ENCODE measurements around the gene CCSER1. TPM values are rescaled to one million over a fixed set of nuclear protein-coding genes. Genes with fewer than 3 reads are reported as not detected.

The CCSER1 gene
- polyA plus RNA-seq, 3 donors, result 0.09 to 0.75 (median 0.13) TPM

DNA sequence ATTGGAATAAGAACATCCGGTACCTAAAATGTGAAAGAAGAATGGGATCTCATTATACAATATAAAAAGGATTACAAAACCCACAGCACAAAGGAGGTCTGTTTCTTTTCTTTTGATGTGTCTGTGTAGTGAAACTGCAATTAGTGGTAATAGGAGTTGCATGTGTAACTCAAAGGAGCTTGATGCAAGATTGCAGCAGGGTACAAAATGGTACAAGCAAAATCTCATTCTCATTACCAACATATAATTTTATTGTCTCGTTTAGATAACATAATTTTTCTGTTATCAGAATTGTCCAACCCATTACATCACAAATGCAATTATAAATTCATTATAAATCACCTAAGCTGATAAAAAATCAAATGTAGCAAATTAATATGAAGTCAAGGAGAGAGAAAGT is 47.1 kb upstream of the CCSER1 start:
- Histone ChIP-seq H3K4me2 (replicated peaks; ENCODE audit: extremely low read depth, low read length, poor library complexity, severe bottlenecking) (no peak overlapping the region), H3K4me1 (ENCODE audit: control insufficient read depth in 1 of 2, insufficient read depth in 2 of 2, low read length in 2 of 2) (peaks cover 17 to 19% of the 10 kb centered on the region in 2 donors), H3K9me3 (replicated peaks in 1 of 2; ENCODE audit: control insufficient read depth in 1 of 2, insufficient read depth in 1 of 2, low read length in 2 of 2) (no peaks in the 10 kb centered on the region), H3K27me3 (ENCODE audit: control insufficient read depth in 2 of 2, insufficient read depth in 2 of 2, low read length in 2 of 2) (no peaks in the 10 kb centered on the region), H3K36me3 (replicated peaks in 1 of 2; ENCODE audit: control insufficient read depth in 1 of 2, insufficient read depth in 2 of 2, low read length in 2 of 2) (no peaks in the 10 kb centered on the region), H3K4me3 (replicated peaks in 1 of 3; ENCODE audit: low read depth in 2 of 3, low read length in 3 of 3) (no peak overlapping the region), H2AFZ (ENCODE audit: insufficient read depth, low read depth, low read length, poor library complexity, severe bottlenecking) (no peak overlapping the region), H3K27ac (ENCODE audit: low read depth in 1 of 2, low read length in 2 of 2) (no peak overlapping the region), H3K79me2 (ENCODE audit: insufficient read depth, low read length) (no peaks in the 10 kb centered on the region), H3K9ac (ENCODE audit: insufficient read depth, low read length, poor library complexity, severe bottlenecking) (no peak overlapping the region), H4K20me1 (ENCODE audit: insufficient read depth, low read length) (no peaks in the 10 kb centered on the region)
- peaks cover 0 to 2% (median 0%) of the 10 kb centered on the region in 7 donors for H3K9me3 Mint-ChIP-seq
- DNase-seq, result no peak
- H3K4me1 Mint-ChIP-seq, result peaks cover 14% of the 10 kb centered on the region
- intact Hi-C loops (cut with micrococcal nuclease), result no loop called here
- no peak overlapping the region for H3K27ac Mint-ChIP-seq
- peaks cover 0 to 4% (median 1%) of the 10 kb centered on the region in 3 donors for H3K27me3 Mint-ChIP-seq (ENCODE audit: low read depth in 3 of 3)
- TF ChIP-seq, protein P1, sequence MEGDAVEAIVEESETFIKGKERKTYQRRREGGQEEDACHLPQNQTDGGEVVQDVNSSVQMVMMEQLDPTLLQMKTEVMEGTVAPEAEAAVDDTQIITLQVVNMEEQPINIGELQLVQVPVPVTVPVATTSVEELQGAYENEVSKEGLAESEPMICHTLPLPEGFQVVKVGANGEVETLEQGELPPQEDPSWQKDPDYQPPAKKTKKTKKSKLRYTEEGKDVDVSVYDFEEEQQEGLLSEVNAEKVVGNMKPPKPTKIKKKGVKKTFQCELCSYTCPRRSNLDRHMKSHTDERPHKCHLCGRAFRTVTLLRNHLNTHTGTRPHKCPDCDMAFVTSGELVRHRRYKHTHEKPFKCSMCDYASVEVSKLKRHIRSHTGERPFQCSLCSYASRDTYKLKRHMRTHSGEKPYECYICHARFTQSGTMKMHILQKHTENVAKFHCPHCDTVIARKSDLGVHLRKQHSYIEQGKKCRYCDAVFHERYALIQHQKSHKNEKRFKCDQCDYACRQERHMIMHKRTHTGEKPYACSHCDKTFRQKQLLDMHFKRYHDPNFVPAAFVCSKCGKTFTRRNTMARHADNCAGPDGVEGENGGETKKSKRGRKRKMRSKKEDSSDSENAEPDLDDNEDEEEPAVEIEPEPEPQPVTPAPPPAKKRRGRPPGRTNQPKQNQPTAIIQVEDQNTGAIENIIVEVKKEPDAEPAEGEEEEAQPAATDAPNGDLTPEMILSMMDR (IDR thresholded peaks at IDR 0.05), result no peak
- no peak overlapping the region for H3K4me3 Mint-ChIP-seq
- no peaks in the 10 kb centered on the region for H3K36me3 Mint-ChIP-seq
- whole genome bisulfite sequencing (ENCODE audit: insufficient coverage), result no CpG with 5 or more reads among the region's 2 CpGs

DNA sequence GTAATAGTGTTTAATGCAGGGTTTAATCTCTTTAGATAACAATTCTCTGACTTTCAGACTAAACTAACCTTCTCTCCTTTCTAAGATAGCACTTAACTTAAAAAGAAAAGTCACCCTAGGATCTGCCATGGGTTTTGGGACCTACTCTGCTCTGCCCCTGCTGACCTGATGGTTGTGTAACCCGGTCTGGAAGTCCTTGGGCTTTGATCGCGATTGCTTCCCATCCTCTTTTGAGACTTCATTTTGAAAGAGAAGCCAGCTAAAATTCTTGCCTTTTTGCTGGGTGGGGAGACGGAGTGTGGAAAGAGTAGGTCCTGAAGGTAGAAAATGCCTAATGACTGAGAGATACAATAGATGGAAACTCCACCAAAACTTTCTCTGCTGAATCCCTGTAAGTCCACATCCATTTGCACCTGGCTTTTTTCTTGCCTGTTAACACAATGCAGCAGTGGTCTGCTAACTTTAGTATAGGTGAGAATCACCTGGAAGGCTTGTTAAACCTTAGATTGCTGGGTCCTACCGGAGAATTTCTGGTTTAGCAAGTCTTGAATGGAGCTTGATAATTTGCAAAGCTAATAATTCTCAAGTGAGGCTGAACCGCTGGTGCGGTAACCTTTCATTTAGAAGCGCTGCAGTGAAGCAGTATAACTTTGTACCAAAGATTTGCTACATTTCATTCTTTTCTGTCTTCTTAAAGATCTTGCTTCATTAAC is 45.6 kb upstream of the CCSER1 start:
- Mint-ChIP-seq H3K4me3 (no peak overlapping the region), H3K27ac (peak overlapping the region in 1 of 7 donors; percentile 12), H3K36me3 (no peaks in the 10 kb centered on the region), H3K4me1 (peaks cover 9% of the 10 kb centered on the region), H3K9me3 (peaks cover 0 to 2% (median 0%) of the 10 kb centered on the region in 7 donors), H3K27me3 (ENCODE audit: low read depth in 3 of 3) (no peaks in the 10 kb centered on the region)
- Histone ChIP-seq H4K20me1 (ENCODE audit: insufficient read depth, low read length) (no peaks in the 10 kb centered on the region), H3K79me2 (ENCODE audit: insufficient read depth, low read length) (no peaks in the 10 kb centered on the region), H3K36me3 (replicated peaks in 1 of 2; ENCODE audit: control insufficient read depth in 1 of 2, insufficient read depth in 2 of 2, low read length in 2 of 2) (no peaks in the 10 kb centered on the region), H2AFZ (ENCODE audit: insufficient read depth, low read depth, low read length, poor library complexity, severe bottlenecking) (no peak overlapping the region), H3K9me3 (replicated peaks in 1 of 2; ENCODE audit: control insufficient read depth in 1 of 2, insufficient read depth in 1 of 2, low read length in 2 of 2) (no peaks in the 10 kb centered on the region), H3K9ac (ENCODE audit: insufficient read depth, low read length, poor library complexity, severe bottlenecking) (no peak overlapping the region), H3K4me1 (ENCODE audit: control insufficient read depth in 1 of 2, insufficient read depth in 2 of 2, low read length in 2 of 2) (peaks cover 10 to 14% of the 10 kb centered on the region in 2 donors), H3K27me3 (ENCODE audit: control insufficient read depth in 2 of 2, insufficient read depth in 2 of 2, low read length in 2 of 2) (no peaks in the 10 kb centered on the region), H3K4me2 (replicated peaks; ENCODE audit: extremely low read depth, low read length, poor library complexity, severe bottlenecking) (no peak overlapping the region), H3K4me3 (replicated peaks in 1 of 3; ENCODE audit: low read depth in 2 of 3, low read length in 3 of 3) (no peak overlapping the region), H3K27ac (ENCODE audit: low read depth in 1 of 2, low read length in 2 of 2) (no peak overlapping the region)
- intact Hi-C loops (cut with micrococcal nuclease), result no loop called here
- WGBS (ENCODE audit: insufficient coverage), result 80% methylated on average over 1 of the region's 8 CpGs
- TF ChIP-seq, protein P1 (IDR thresholded peaks at IDR 0.05), result no peak
- no peak for DNase-seq

All from CD14-positive monocyte (primary cell).